Measurements from ENCODE around the gene CHCHD5. TPM values are rescaled to one million over a fixed set of nuclear protein-coding genes. Genes with fewer than 3 reads are reported as not detected.

CHCHD5 gene
- total RNA-seq, 2 donors from 2014 or later = 38.4 to 46.2 TPM

DNA sequence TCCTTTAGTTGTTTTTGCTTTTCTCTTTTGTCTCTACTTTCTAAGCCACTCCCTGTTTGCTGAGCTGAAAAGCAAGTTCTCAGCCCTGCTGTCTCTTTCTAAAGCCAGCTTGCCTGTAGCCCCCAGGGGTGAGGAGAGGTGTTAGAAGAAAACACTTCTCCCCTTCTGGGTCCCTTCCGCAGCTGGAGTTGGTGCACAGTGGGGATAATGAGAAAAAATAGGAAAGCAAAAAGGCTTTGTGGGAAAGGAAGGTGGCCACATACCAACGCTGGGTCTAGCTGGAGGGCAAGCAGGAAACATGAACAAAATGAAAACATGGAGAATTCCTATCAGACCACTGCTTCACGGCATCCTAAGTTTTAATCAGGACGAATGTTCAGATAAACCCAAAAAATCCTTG, 45.9 kb downstream of the CHCHD5 start:
- H3K36me3 Mint-ChIP-seq = no peaks in the 10 kb centered on the region
- ATAC-seq (no peak), DNase-seq (ENCODE audit: low spot score in 2 of 2) (no peak)
- peak overlapping the region in 1 of 2 donors; percentile 81 for H3K27ac Mint-ChIP-seq
- H3K9me3 Mint-ChIP-seq = no peaks in the 10 kb centered on the region

DNA sequence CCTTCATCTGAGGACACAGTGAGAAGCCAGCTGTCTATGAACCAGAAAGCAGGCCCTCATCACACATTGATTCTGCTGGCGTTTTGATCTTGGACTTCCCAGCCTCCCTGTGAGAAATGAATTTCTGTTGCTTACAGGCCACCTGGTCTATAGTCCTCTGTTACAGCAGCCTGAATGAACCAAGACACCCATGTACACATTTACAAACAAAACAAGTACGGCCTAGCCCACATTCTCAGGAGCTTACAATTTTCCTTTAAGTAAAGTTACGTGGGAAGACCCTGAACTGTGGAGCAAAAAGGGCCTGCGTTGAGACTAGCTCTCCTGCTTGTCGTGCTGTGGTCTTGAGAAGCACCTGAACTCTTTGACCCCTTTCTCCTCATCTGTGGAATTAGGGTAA, 49.3 kb downstream of the CHCHD5 start:
- Mint-ChIP-seq H3K27ac (no peak overlapping the region), H3K36me3 (no peaks in the 10 kb centered on the region), H3K9me3 (no peaks in the 10 kb centered on the region)
- DNase-seq (ENCODE audit: low spot score in 2 of 2) (no peak), ATAC-seq (no peak)

DNA sequence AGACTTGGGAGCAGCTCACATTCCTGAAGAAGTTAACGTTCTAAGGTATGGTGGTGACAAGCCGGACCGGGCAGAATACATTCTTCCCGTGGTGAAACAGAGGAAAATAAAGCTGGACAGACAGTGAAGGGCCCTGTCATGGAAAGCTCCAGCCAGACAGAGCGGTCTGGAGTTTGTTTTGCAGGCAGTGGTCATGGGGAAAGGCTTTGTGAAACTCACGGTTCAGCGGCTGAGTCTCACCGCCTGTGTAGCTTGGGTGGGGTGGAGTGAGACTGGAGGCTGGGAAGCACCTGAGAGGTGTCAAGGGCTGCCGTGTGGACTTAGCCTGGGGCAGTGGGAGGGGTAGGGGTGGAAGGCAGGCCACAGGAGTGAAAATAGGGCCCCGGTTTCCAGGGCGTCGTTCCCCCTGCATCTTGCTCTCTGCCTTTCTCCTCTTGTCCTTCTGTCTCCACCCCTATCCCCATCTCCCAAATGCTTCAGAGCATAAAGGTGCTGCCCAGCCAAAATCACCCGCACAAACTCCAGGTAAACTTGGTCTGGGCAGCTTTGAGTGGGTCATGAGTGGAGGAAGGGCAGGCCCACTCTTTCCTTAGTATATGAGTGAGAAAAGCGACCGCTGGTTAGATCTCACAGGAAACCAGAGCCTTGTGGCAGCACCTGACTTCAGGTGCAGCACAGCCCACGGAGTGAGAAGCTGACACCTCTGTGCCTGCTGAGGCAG, 49.9 kb downstream of the CHCHD5 start:
- no peak overlapping the region for H3K27ac Mint-ChIP-seq
- no peak for DNase-seq (ENCODE audit: low spot score in 2 of 2)
- ATAC-seq = no peak
- H3K36me3 Mint-ChIP-seq = no peaks in the 10 kb centered on the region
- H3K9me3 Mint-ChIP-seq = no peaks in the 10 kb centered on the region

DNA sequence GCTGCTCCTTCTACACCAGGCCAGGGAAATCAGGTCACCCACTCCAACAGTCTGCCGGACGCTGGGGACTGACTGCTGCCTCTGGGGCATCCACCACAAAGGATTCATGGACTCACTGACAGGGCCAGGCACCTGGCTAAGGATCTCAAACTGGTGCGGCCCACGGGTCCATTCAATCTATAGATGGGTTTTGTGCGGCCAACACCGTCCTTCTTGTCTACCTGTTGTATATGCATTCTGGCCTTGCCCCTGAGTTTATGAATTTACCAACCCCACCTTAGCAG, 50.4 kb downstream of the CHCHD5 start:
- Mint-ChIP-seq H3K9me3 (no peaks in the 10 kb centered on the region), H3K36me3 (no peaks in the 10 kb centered on the region), H3K27ac (no peak overlapping the region)
- ATAC-seq (no peak), DNase-seq (ENCODE audit: low spot score in 2 of 2) (no peak)

DNA sequence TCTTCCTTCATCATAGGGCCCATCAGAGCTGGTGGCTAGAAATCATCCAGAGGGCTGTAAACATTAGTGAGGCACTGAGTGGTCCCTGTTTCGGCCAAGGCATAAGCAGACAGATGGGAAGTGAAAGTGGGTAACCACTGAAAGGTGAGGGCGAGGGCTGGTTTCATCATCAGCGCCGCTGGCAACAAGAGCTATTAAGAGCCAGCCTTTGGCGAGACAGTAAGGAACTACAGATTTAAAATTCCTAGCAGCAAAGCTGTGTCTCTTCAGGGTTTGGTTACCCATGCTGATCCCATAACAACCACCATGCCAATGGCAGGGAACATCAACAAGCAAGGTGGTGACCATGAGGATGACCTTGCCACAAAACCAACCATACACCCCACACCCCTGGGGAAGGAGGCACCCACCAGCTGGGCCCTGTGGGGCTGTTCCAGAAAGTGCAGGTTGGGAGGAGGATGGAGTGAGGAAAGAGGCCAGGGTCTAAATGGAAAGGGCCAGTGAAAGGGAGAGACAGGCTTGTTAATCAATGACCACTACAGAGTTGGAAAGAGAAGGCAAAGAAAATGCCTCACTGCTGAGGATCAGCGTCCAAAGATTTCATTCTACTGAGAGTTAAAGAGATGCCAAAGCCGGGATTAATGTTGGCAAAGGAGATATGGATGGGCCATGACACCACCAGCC, 52.3 kb downstream of the CHCHD5 start:
- no peaks in the 10 kb centered on the region for H3K9me3 Mint-ChIP-seq
- H3K27ac Mint-ChIP-seq = no peak overlapping the region
- DNase-seq (ENCODE audit: low spot score in 2 of 2) (no peak), ATAC-seq (peak; percentile 60 to 83)
- H3K36me3 Mint-ChIP-seq = peaks cover 0 to 5% of the 10 kb centered on the region in 2 donors

DNA sequence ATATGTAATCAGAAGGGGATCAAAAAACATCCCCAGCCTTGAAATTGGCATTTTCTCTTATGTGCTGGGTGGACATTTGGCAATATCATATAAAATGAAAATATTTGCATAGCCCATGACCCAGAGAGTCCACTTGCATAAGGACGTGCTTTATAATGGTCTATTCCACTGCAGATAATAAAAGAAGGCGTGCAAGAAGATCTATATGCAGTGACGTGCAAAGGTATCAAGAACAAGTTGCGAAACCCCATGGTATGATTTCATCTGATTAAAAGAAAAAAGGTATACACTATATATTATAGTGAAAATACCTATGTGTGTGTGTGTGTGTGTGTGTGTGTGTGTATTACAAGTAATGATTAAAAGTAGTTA, 52.9 kb downstream of the CHCHD5 start:
- DNase-seq (ENCODE audit: low spot score in 2 of 2) (no peak), ATAC-seq (no peak)
- H3K9me3 Mint-ChIP-seq = no peaks in the 10 kb centered on the region
- no peak overlapping the region for H3K27ac Mint-ChIP-seq
- peaks cover 0 to 5% of the 10 kb centered on the region in 2 donors for H3K36me3 Mint-ChIP-seq

Other genes with a start within 250 kb of the CHCHD5 start
- gene RGPD8, start 151.0 kb upstream of the CHCHD5 start, total RNA-seq = 10 to 100 TPM in 1 of 2 donors, 1 to 10 TPM in 1; 7.4 to 16.1 TPM
- gene TTL, start 102.5 kb upstream of the CHCHD5 start, total RNA-seq = 10 to 100 TPM; 21.0 to 27.1 TPM
- 10 to 100 TPM; 30.0 to 50.9 TPM for gene POLR1B, start 42.1 kb upstream of the CHCHD5 start, total RNA-seq
- 100 to 1,000 TPM in 1 of 2 donors, 10 to 100 TPM in 1; 70.8 to 149 TPM for gene SLC20A1, start 61.3 kb downstream of the CHCHD5 start, total RNA-seq
- not detected for gene NT5DC4, start 136.4 kb downstream of the CHCHD5 start, total RNA-seq
- gene CKAP2L, start 180.0 kb downstream of the CHCHD5 start, total RNA-seq = 10 to 100 TPM; 22.5 to 55.6 TPM
- 1 to 10 TPM in 1 of 2 donors, under 1 TPM in 1; 0.49 to 2.0 TPM for gene IL1A, start 199.9 kb downstream of the CHCHD5 start, total RNA-seq